Embryonic facial prominence (tissue), 1 donor: ENCODE measurements around the gene MYL12B.
"Not testable (repeated sequence)": the region's sequence is repeated elsewhere in the genome, so short reads cannot be mapped to it uniquely, and the experiment has no call there.

Experiments used
- DNase-seq: peaks from one replicate; pipeline ENCODE4 v3.0.0-alpha.2; 2016; ENCODE audit errors: extremely low spot score

Gene MYL12B

DNA sequence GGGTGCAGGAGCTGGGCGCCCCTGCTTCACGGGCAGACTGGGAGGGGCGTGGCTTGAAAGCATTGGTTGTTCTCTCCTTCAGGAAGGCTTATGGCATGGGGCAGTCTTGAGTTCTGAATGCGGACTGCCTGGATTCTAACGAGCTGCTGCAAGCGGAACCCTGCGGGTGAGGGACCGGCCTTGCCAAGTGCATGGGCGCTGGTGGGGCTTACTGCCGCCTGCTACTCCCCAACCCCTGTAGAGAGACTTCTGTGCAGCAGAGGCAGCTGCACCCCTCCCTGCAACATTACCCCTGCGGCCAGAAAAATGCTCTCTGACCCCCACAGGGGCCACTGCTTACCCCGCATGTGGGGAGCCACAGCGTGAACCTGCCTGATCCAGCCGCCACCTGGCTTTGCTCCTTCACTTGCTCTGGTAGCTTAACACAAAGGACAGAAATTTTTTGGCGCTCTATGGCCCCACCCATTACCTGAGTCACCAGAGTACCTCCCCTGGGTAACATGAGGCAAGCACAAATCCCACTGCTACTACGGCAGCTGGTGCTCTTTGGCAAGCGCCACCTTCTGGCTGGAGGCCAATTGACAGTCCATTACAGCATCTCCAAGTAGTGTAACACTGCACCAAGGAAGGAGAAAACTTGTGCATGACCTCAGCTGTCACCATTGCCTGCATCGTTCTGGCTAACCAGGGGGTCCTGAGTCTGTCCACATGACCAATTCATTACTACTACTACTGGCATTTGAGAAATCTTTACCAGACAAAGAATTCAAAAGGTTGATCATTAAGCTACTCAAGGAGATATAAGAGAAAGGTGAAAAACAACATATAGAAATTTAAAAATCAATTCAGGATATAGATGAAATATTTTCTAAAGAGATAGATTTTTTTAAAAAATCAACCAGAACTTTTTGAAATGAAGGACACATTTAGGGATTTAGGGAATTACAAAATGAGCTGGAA is 35.4 kb downstream of the MYL12B start:
- DNase-seq = peak; percentile 74

DNA sequence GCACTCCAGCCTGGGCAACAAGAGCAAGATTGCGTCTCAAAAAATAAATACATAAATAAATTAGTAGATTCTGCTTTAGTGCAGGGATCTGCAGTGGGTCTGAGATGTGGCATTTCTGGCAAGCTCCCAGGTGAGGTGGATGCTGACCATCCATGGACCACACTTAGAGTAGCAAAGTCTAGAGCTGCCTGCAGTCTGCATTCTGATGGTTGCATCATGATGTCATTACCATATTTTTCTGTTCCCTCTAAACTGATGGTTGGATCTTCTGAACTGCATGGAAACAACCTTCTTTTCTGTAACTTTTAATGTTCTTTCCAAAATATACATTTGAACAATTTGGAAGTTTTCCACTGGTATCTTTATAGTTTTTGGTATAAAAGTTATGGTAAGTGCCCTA is 42.9 kb downstream of the MYL12B start:
- DNase-seq = no peak

DNA sequence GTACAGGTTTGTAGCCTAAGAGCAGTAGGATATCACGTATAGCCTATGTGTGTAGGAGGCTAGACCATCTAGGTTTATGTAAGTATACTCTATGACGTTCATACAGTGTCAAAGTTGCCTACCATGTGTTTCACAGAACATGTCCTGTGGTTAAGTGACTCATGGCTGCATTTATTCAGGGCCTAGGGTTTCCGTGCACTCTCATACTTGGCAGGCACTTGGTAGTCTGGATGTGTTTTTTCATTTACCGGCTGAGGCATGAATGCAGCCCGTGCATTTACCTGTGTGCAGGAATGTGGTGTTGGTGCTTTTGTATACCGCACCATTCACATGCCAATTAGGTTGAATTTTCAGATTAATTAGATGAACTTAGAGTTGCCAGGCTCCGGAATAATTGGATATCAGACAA is 43.4 kb downstream of the MYL12B start:
- no peak for DNase-seq

DNA sequence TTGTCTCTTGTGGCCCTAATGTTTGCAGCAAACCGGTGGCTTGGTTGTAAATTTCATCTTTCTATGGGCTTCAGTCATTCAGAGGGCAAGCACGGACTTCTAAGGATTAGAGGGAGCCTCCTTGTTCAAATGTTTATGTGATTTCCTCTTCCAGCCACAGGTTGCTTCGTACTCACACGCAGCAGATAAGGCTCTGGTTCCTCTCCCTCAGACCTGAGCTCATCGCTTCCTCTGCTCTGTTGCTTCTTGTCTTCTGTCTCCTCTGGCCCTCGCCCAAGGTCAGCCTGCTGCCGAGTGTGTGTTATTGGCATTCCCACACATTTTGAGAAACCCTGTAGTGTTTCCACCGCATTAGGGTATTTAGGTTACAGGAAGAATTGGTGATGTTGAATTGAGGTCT is 44.0 kb downstream of the MYL12B start:
- no peak for DNase-seq

DNA sequence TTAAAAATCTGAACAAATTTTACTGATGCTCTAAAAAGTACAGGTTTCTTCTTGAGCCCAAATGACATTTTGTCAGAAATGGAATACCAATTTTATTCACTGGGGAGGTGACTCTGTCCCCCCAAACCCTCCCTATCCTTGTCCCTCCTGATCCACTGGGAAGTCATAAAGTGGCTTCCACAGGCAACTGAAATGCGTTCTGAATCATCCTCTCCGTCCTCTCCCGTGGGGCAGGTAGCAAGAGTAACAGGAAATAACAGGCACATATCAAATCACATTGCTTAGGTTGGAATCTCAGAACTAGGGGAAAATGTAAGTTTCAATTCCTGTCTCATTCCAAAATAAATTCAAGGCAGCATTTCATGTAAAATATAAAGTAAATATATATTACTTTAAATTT is 44.5 kb downstream of the MYL12B start:
- DNase-seq = no peak

DNA sequence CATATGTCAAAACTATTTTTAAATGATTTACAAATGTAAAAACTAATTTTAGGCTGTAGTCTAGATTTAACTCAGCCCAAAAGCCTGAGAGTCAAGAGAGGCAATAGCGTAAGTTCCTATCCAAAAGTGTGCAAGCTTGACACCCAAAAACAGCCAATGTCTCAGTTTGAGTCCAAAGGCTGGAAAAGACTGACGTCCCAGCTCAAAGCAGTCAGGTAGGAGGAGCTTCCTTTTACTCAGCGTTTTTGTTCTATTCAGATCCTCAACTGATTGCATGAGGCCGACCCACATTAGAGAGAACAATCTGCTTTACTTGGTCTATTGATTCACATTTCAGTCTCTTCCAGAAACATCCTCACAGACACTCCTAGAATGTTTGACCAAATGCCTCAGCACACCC is 51.8 kb downstream of the MYL12B start:
- no peak for DNase-seq

DNA sequence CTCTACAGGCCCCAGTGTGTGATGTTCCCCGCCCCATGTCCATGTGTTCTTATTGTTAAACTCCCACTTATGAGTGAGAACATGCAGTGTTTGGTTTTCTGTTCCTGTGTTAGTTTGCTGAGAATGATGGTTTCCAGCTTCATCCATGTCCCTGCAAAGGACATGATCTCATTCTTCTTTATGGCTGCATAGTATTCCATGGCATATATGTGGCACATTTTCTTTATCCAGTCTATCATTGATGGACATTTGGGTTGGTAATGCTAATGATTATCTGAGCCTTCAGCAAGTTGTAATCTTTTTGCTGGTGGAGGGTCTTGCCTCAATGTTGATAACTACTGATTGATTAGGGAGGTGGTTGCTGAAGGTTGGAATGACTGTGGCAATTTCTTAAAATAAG is 53.4 kb downstream of the MYL12B start:
- not testable (repeated sequence) for DNase-seq

DNA sequence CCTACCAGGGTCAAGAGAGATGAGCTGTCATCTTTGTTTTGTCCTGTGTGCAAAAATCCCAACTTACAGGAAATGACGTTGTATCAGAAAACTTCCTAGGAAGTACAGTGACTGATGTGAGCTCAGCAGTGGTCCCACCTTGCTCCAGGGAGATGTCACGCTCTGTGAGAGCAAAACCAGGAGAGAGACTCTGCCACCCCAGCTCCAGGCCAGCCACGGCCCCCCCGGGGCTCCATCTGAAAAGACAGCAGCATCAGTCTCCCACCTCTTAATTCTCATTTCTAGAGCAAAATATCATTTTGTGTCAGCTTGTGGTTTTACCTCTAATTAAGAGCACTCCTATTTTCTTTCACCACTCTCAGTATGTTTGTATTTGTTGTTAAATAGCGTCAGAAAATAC is 57.5 kb downstream of the MYL12B start:
- no peak for DNase-seq

DNA sequence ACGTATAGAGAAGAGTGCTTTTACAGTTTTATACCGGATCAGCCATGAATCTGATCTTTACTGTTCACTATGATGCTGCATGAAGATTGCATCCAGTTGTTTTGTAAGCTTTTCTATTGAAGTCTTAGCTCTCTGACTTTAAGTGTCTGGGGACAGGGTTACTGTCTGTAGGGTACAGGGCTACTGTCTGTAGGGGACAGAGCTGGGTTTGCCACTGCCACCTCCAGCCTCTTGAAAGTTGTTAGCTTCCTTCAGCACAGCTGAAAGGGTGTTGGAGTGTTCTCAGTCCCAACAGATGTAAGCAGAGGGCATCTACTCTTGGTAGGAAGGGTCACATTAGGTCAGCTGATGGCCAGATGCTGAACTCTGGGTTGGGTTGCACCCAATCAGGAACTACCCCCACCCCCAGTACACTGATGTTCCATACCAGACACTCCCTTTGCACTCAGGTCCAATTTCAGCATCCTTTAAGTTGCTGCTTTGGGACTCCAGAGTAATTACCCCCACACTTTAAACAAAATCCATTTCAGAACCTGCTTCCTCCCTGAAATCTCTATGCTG is 58.0 kb downstream of the MYL12B start:
- no peak for DNase-seq

DNA sequence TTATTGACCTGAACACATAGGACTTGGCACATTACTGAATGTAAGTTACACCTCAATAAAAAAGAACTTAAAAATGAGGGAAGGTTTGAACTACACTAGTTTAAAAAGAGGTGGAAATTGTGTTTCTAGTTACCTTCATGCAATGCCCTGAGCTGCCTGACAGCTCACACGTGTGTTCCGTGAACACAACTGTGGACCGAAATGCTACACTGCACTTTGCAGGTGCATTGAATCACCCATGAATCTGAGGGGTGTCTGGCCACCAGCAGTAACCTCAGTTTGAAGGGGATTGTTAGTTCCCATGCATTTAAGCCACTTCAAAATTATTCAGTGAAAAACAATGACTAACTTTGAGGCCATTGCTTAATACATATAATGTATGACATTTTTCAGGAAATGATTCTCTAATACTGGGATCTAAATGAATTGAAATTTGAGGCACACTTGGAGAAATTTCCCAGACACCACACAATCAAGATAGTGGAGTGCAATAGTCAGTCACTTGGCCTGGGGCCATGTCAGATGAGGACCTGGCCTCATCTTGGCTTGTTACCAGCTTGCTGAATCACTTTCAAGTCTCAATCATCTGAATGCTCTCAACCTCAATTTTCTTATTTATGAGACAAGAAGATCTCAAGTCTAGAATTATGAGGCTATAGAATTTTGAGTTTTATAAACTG is 59.3 kb downstream of the MYL12B start:
- no peak for DNase-seq

DNA sequence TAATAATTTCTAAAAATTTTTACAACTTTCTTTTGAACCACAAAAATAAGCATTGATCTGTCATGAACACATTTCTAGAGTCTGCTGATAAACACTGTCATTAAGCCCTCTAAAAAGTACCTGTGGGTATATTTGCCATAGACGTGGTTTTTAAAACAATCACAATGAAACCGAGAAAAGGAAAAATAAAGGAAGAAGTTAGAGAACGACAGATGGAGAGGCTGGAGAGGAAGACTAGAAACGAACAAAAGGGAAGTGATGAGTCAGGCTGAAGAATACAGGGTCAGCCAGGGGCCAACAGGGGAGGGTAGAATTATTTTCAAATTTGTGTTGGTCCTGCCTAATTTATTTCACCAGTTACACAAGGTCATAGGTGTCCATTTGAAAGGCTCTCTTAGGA is 62.0 kb downstream of the MYL12B start:
- DNase-seq = no peak
